ENCODE measurements around the gene ESYT1. TPM values are rescaled to one million over a fixed set of nuclear protein-coding genes. Genes with fewer than 3 reads are reported as not detected.
A peak's percentile ranks its signal among the peaks of the same experiment; 100 is the strongest.

The ESYT1 gene
- total and polyA plus RNA-seq, 9 of the 15 experiments (the other 6 are each of a cell fraction or from before 2014, with no cell fraction given), result 132 to 420 (median 164) TPM

DNA sequence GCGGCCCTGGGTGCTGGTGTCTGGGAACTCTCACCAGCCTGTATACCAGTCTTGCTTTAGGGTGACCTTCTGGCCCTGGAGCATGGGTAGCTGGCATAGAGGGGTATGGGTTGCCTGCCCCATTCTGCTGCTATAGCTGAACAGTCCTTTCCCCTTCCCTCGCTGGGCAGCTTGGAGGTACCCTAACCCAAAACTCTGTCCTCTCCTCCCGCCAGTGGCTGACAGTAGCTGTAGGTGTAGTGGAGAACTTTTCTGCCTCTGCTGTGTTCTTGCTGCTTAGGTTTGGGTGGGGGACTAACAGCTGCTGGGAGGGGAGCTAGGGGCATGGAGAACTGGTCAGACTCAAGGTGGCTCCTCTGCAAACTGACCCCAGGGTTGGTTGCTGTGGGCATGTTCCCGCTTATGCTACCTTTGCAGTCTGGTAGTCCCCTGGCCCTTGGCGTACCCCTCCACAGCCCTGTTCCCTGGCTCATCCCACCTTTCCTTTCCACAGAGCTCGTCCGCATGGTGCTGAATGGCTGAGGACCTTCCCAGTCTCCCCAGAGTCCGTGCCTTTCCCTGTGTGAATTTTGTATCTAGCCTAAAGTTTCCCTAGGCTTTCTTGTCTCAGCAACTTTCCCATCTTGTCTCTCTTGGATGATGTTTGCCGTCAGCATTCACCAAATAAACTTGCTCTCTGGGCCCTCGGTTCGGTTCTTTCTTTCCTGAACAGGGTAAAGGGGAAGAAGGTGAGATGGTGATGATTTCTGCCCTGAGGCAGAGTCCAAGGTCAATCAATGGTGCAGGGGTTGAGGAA, 33.0 kb downstream of the ESYT1 start:
- intact Hi-C loops (cut with micrococcal nuclease) (no loop called here), in situ Hi-C loops (cut with MboI) (no loop called here)
- POLR2A ChIA-PET, result interaction anchor here (0.5 to 8.9 kb wide), 20 partner anchors 8 to 461 kb away, joined by 3 to 124 read pairs (median 6); partner anchors contain the start of genes CNPY2, ESYT1, MYL6B and PA2G4
- no peaks in the 10 kb centered on the region for H3K9me3 ChIP-seq (replicated peaks; ENCODE audit: control insufficient read depth, insufficient read depth, low read depth, low read length)
- WGBS (ENCODE audit: insufficient coverage, low coverage, missing lambda C conversion rate), result 93% methylated on average over 11 of the region's 11 CpGs
- H3K27me3 ChIP-seq (ENCODE audit: control insufficient read depth in 2 of 2, insufficient read depth in 2 of 2, low read length in 2 of 2), result no peaks in the 10 kb centered on the region
- no TSS peak for BruUV-seq (replicated peaks)
- H3K4me2 ChIP-seq (ENCODE audit: insufficient read depth, low read length), result peak overlapping the region; percentile 80; the same call in 1 of the 2 replicates
- peaks cover 3% of the 10 kb centered on the region for H3K9me1 ChIP-seq (ENCODE audit: control insufficient read depth, insufficient read depth, low read length)
- H3K36me3 ChIP-seq (ENCODE audit: control insufficient read depth, insufficient read depth, low read length), result peaks cover 71% of the 10 kb centered on the region
- H3K27ac ChIP-seq (ENCODE audit: extremely low read depth, low read depth, low read length), result peak overlapping the region; percentile 39; the same call in 1 of the 3 replicates
- H3K4me1 ChIP-seq (replicated peaks in 1 of 2; ENCODE audit: control insufficient read depth in 2 of 2, insufficient read depth in 2 of 2, low read length in 2 of 2), result peaks cover 17 to 28% of the 10 kb centered on the region in 2 experiments; a peak in 4 of 5 replicates
- H3K4me3 ChIP-seq, result no peak overlapping the region
- CTCF ChIA-PET (ENCODE audit: low intra/inter-chr PET ratio), result no interaction called here
- peaks cover 34% of the 10 kb centered on the region; the same call in 1 of the 2 replicates for H4K20me1 ChIP-seq (replicated peaks; ENCODE audit: control insufficient read depth, insufficient read depth, low read length)
- H3K9ac ChIP-seq (ENCODE audit: insufficient read depth in 1 of 2, low read depth in 2 of 2, low read length in 2 of 2), result peak overlapping the region; percentile 72 to 98; a peak in 2 of 4 replicates
- H3K79me2 ChIP-seq (ENCODE audit: control insufficient read depth, insufficient read depth, low read length), result peaks cover 40% of the 10 kb centered on the region
- no peak overlapping the region for H2AFZ ChIP-seq (ENCODE audit: low read depth, low read length)
- DNase-seq (ENCODE audit: extremely low read depth in 1 of 4, low spot score in 3 of 4) (no peak), FAIRE-seq (no peak), ATAC-seq (no peak)
- peak; percentile 57 for TF ChIP-seq POLR2A (conservative IDR thresholded peaks at IDR 0.05)
- TF ChIP-seq SIRT6 (IDR thresholded peaks at IDR 0.05; ENCODE audit: low read depth, low read length), result peak; percentile 12
- TF ChIP-seq SUPT5H (IDR thresholded peaks at IDR 0.05), result peak; percentile 60; the same call in 1 of the 2 replicates
- no peak for TF ChIP-seq ZNF512 (tag; IDR thresholded peaks at IDR 0.05)
- 0 out of 2 replicates have a peak, but pooled peaks have one; percentile 17 for TF ChIP-seq NFATC3 (IDR thresholded peaks at IDR 0.05)
- peak; percentile 37; the same call in 1 of the 2 replicates for TF ChIP-seq SP1 (CRISPR knock-in tag; IDR thresholded peaks at IDR 0.05)
- TF ChIP-seq TEAD4 (IDR thresholded peaks at IDR 0.05; ENCODE audit: low read length), result no peak
- no peak for TF ChIP-seq TEAD4 (CRISPR knock-in tag; IDR thresholded peaks at IDR 0.05; ENCODE audit: borderline replicate concordance)
- TF ChIP-seq BRCA1 (IDR thresholded peaks at IDR 0.05), result no peak
- 0 out of 2 replicates have a peak, but pooled peaks have one; percentile 24 for TF ChIP-seq BRCA1 (CRISPR knock-in tag; IDR thresholded peaks at IDR 0.05)
- TF ChIP-seq HNRNPH1 (optimal IDR thresholded peaks at IDR 0.05; ENCODE audit: low read depth, low read length), result no peak
- TF ChIP-seq ELF2 (CRISPR knock-in tag; IDR thresholded peaks at IDR 0.05), result peak; percentile 26; the same call in 1 of the 2 replicates
- TF ChIP-seq TFAP4 (CRISPR knock-in tag; IDR thresholded peaks at IDR 0.05; ENCODE audit: borderline replicate concordance), result 0 out of 2 replicates have a peak, but pooled peaks have one; percentile 18
- peak; percentile 15; the same call in 1 of the 2 replicates for TF ChIP-seq NCOR1 (IDR thresholded peaks at IDR 0.05)
- peak; percentile 49 for TF ChIP-seq POLR2AphosphoS2 (IDR thresholded peaks at IDR 0.05; ENCODE audit: low read length)
- TF ChIP-seq ZNF609 (CRISPR knock-in tag; IDR thresholded peaks at IDR 0.05; ENCODE audit: borderline replicate concordance), result 0 out of 2 replicates have a peak, but pooled peaks have one; percentile 30

All from K562 (cell line).